ENCODE results near the gene HS3ST6. TPM values are rescaled to one million over a fixed set of nuclear protein-coding genes. Genes with fewer than 3 reads are reported as not detected.
"Not testable (repeated sequence)": the region's sequence is repeated elsewhere in the genome, so short reads cannot be mapped to it uniquely, and the experiment has no call there.

The HS3ST6 gene
- polyA plus RNA-seq, 1 donor: 0.21 TPM

GRCh38 chr16:1907226-1907860 is 10.9 kb downstream of the HS3ST6 start:
- DNase-seq: no peak

GRCh38 chr16:1906846-1907165 is 11.4 kb downstream of the HS3ST6 start:
- no peak for DNase-seq

GRCh38 chr16:1906055-1906845 is 12.0 kb downstream of the HS3ST6 start:
- no peak for DNase-seq

- DNase-seq: no peak
Measured at GRCh38 chr16:1903845-1904840, 14.1 kb downstream of the HS3ST6 start.

GRCh38 chr16:1903220-1903574 is 15.0 kb downstream of the HS3ST6 start:
- no peak for DNase-seq

- DNase-seq: no peak
Measured at GRCh38 chr16:1902547-1903219, 15.5 kb downstream of the HS3ST6 start.

GRCh38 chr16:1900452-1900774 is 17.8 kb downstream of the HS3ST6 start:
- DNase-seq: no peak

GRCh38 chr16:1899641-1900451 is 18.4 kb downstream of the HS3ST6 start:
- no peak for DNase-seq

- not testable (repeated sequence) for DNase-seq
Measured at GRCh38 chr16:1897692-1898091, 20.5 kb downstream of the HS3ST6 start.

- DNase-seq: no peak
Measured at GRCh38 chr16:1895949-1896675, 22.1 kb downstream of the HS3ST6 start.

GRCh38 chr16:1895068-1895467 is 23.1 kb downstream of the HS3ST6 start:
- DNase-seq: no peak

GRCh38 chr16:1890708-1891050 is 27.5 kb downstream of the HS3ST6 start:
- DNase-seq: no peak

- DNase-seq: no peak
Measured at GRCh38 chr16:1890024-1890707, 28.0 kb downstream of the HS3ST6 start.

GRCh38 chr16:1887711-1888354 is 30.4 kb downstream of the HS3ST6 start:
- no peak for DNase-seq

- no peak for DNase-seq
Measured at GRCh38 chr16:1884889-1885288, 33.3 kb downstream of the HS3ST6 start.

- no peak for DNase-seq
Measured at GRCh38 chr16:1884155-1884760, 34.0 kb downstream of the HS3ST6 start.

GRCh38 chr16:1881172-1881571 is 37.0 kb downstream of the HS3ST6 start:
- not testable (repeated sequence) for DNase-seq

- no peak for DNase-seq
Measured at GRCh38 chr16:1879477-1879876, 38.7 kb downstream of the HS3ST6 start.

- no peak for DNase-seq
Measured at GRCh38 chr16:1878256-1878655, 40.0 kb downstream of the HS3ST6 start.

GRCh38 chr16:1877804-1878203 is 40.4 kb downstream of the HS3ST6 start:
- no peak for DNase-seq
